Heart right ventricle (tissue), 16 donors: ENCODE results near the gene CYP3A4. TPM values are rescaled to one million over a fixed set of nuclear protein-coding genes. Genes with fewer than 3 reads are reported as not detected.
"Not testable (repeated sequence)": the region's sequence is repeated elsewhere in the genome, so short reads cannot be mapped to it uniquely, and the experiment has no call there.

Source experiments
- ATAC-seq, 8 donors: fragments of 200-7000 bp; cut with Tn5 transposase; one replicate each; pipeline ENCODE4 v1.9.1; 2020; ENCODE audit warnings: mild to moderate bottlenecking in 8 of 8, moderate library complexity in 8 of 8, moderate number of reproducible peaks in 1 of 8
- DNase-seq, 2 donors: peaks; one replicate each; pipeline ENCODE4 v3.0.0-alpha.2; 2020
- H3K27ac ChIP-seq, 10 donors: fragments of 200-600 bp; sonication (generic) in 2 of 10; one replicate each; pipeline versions ENCODE4 v1.5.0 to v1.8.0; 2020 to 2022; ENCODE audit warnings: mild to moderate bottlenecking in 3 of 10
- H3K27me3 ChIP-seq, 7 donors: fragments of 200-600 bp; one replicate each; pipeline ENCODE4 v1.8.0; 2021 to 2022; ENCODE audit warnings: mild to moderate bottlenecking in 2 of 7
- H3K36me3 ChIP-seq, 9 donors: fragments of 200-600 bp; sonication (generic) in 1 of 9; one replicate each; pipeline versions ENCODE4 v1.5.0 to v1.8.0; 2020 to 2022; ENCODE audit warnings: mild to moderate bottlenecking in 2 of 9
- H3K4me1 ChIP-seq, 9 donors: fragments of 200-600 bp; sonication (generic) in 1 of 9; one replicate each; pipeline versions ENCODE4 v1.5.0 to v1.8.0; 2020 to 2022; ENCODE audit warnings: mild to moderate bottlenecking in 4 of 9
- H3K4me3 ChIP-seq, 10 donors: fragments of 200-600 bp; sonication (generic) in 2 of 10; one replicate each; pipeline versions ENCODE4 v1.5.0 to v1.8.0; 2020 to 2022; ENCODE audit warnings: mild to moderate bottlenecking in 7 of 10, moderate library complexity in 2 of 10
- H3K9me3 ChIP-seq, 11 donors: fragments of 200-600 bp in 10 of 11; sonication (generic) in 2 of 11; one replicate each; pipeline versions ENCODE4 v1.5.0 to v1.8.0; 2013 to 2022; ENCODE audit warnings: mild to moderate bottlenecking in 2 of 11, control low read depth in 1 of 11, moderate library complexity in 1 of 11
- WGBS, 2 donors: extraction: QIAGEN DNeasy Blood & Tissue Kit; methylation state at CpG; one replicate each; pipeline ENCODE4 v1.1.7; 2013; ENCODE audit warnings: inconsistent platforms in 1 of 2; 5-methylcytosine and 5-hydroxymethylcytosine counted together
- intact Hi-C, 10 donors: fragments of 100-400 bp; cut with DNase I; formaldehyde crosslinking; loops; one replicate each; pipeline versions ENCODE4 v1.11.1 to v1.14.2; 2022
- polyA plus RNA-seq, 2 donors: library from polyadenylated mRNA; stranded (reverse); fragments of 200-250 nt; gene quantifications; one replicate each; pipeline ENCODE4 v1.2.3, GENCODE V29; 2013
- total RNA-seq, 10 donors: library from RNA; stranded (reverse); fragmentation: NEBNext Ultra II Directional in 3 of 10; extraction: Animal tissue kit (Norgen Biotek cat#: 25700) in 3 of 10; gene quantifications; one replicate each; pipeline versions ENCODE4 v1.2.1 to v1.2.4, GENCODE V29; 2021 to 2023
- TF ChIP-seq, protein P1 (sequence below), 9 donors: fragments of 200-600 bp; sonication (generic) in 2 of 9; IDR thresholded peaks; one replicate each; pipeline versions ENCODE4 v1.5.0 to v1.8.0; 2021 to 2022; ENCODE audit warnings: antibody characterized with exemption in 9 of 9, mild to moderate bottlenecking in 5 of 9, moderate library complexity in 1 of 9
- donor health status: Arrhythmogenic right ventricular cardiomyopathy.
- donor health status: ischemic (EF 13 %, LVEDD 7.1; RV severe dilation, severe dysfunction).
- donor health status: healthy with polysubstance abuse.
- donor health status: DM: no; HTN: yes; CAD: no.
- donor health status: DM: no; HTN: no; CAD: no.
- donor health status: ischemic (EF 25% LVEDD 6.9; RV normal size, moderate dysfunction).
- donor health status: ischemic (EF 25% LVEDD 5.7; RV mildly dilated, moderate dysfunction).
- donor health status: healthy.
- donor health status: DM: yes; HTN: yes; CAD: no.
- donor health status: Ischemic cardiomyopathy.
- donor health status: ischemic (EF 35%, LVEDD 5.7; RV mildly dilated, moderate dysfunction).
- donor health status: nonischemic (EF 11% LVEDD 7.7; RV severe dilation, severe dysfunction).
- donor health status: DM: yes; HTN: yes; CAD: no.
- donor health status: PGD.
- donor health status: ischemic (EF 29% LVEDD 5.4; RV normal size, mild dysfunction).
- donor health status: nonischemic (EF 23%, LVEDD 6.1; RV moderate dilation, normal function).

CYP3A4 gene
- total and polyA plus RNA-seq, 12 donors: not detected

DNA sequence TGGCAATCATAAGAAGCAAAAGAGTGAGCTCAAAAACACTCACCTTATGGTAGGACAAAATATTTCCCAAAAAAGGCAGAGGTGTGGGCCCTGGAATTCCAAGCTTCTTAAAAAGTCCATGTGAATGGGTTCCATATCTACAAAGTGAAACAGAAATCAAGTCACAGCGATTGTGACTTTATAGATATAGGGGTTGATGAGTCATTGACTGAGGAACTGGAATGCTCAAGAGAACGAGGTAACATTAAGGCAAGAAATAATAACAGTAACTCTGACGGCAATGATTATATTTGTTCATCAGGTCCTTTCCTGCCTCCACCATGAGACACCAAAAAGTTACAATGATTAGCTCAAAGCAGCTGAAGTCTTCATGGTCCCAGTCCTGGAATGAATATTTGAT lies 4.0 kb downstream of the CYP3A4 start:
- Histone ChIP-seq H3K9me3 (peaks cover 0 to 7% (median 0%) of the 10 kb centered on the region in 11 donors), H3K27ac (no peak overlapping the region), H3K4me3 (no peak overlapping the region), H3K36me3 (no peaks in the 10 kb centered on the region), H3K4me1 (no peaks in the 10 kb centered on the region), H3K27me3 (peaks cover 0 to 4% (median 0%) of the 10 kb centered on the region in 7 donors)
- intact Hi-C loops: loop anchor here in 1 of 10 donors (2.0 kb wide), 1 partner anchor 47 kb away; no protein-coding TSS in a partner anchor
- no peak for ATAC-seq
- no peak for DNase-seq
- TF ChIP-seq, protein P1, sequence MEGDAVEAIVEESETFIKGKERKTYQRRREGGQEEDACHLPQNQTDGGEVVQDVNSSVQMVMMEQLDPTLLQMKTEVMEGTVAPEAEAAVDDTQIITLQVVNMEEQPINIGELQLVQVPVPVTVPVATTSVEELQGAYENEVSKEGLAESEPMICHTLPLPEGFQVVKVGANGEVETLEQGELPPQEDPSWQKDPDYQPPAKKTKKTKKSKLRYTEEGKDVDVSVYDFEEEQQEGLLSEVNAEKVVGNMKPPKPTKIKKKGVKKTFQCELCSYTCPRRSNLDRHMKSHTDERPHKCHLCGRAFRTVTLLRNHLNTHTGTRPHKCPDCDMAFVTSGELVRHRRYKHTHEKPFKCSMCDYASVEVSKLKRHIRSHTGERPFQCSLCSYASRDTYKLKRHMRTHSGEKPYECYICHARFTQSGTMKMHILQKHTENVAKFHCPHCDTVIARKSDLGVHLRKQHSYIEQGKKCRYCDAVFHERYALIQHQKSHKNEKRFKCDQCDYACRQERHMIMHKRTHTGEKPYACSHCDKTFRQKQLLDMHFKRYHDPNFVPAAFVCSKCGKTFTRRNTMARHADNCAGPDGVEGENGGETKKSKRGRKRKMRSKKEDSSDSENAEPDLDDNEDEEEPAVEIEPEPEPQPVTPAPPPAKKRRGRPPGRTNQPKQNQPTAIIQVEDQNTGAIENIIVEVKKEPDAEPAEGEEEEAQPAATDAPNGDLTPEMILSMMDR (IDR thresholded peaks at IDR 0.05): no peak
- WGBS, 2 donors: 78 to 84% methylated on average over 3 of the region's 3 CpGs

DNA sequence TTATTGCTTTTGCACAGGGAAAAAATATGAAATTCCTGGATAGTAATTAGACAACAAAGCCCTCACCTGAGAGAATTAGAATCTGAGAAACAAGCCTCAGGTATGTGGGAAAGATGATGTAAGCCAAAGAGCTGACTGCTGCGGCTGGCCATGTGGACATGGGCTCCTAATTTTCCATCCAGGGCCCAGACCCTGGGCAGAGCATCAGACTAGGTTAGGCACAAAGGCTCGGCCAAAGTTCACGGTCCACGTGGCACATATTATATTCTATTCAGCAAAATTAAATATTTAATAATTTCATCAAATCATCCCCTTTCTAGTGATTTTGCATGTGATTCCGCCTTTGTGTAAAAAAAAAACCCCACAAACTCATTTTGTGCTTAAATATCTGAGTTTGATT lies 5.1 kb downstream of the CYP3A4 start:
- ATAC-seq (no peak), DNase-seq (no peak)
- TF ChIP-seq, protein P1 (IDR thresholded peaks at IDR 0.05): no peak
- Histone ChIP-seq H3K27ac (no peak overlapping the region), H3K27me3 (no peaks in the 10 kb centered on the region), H3K9me3 (peaks cover 0 to 9% (median 0%) of the 10 kb centered on the region in 11 donors), H3K36me3 (no peaks in the 10 kb centered on the region), H3K4me3 (no peak overlapping the region), H3K4me1 (no peaks in the 10 kb centered on the region)
- 78 to 79% methylated on average over 5 of the region's 5 CpGs for WGBS, 2 donors
- intact Hi-C loops: no loop called here

DNA sequence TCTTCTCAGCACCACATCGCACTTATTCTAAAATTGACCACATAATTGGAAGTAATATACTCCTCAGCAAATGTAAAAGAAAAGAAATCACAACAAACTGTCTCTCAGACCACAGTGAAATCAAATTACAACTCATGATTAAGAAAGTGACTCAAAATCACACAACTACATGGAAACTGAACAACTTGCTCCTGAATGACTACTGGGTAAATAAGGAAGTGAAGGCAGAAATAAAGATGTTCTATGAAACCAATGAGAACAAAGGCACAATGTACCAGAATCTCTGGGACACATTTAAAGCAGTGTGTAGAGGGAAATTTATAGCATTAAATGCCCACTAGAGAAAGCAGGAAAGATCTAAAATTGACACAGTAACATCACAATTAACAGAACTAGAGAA lies 10.6 kb downstream of the CYP3A4 start:
- WGBS, 2 donors: 68 to 82% methylated on average over 1 of the region's 1 CpG
- DNase-seq, intact Hi-C loops, H3K4me3 ChIP-seq, H3K9me3 ChIP-seq, H3K4me1 ChIP-seq, H3K36me3 ChIP-seq, ATAC-seq, H3K27ac ChIP-seq: not testable (repeated sequence)
- peaks cover 0 to 16% (median 0%) of the 10 kb centered on the region in 7 donors for H3K27me3 ChIP-seq

DNA sequence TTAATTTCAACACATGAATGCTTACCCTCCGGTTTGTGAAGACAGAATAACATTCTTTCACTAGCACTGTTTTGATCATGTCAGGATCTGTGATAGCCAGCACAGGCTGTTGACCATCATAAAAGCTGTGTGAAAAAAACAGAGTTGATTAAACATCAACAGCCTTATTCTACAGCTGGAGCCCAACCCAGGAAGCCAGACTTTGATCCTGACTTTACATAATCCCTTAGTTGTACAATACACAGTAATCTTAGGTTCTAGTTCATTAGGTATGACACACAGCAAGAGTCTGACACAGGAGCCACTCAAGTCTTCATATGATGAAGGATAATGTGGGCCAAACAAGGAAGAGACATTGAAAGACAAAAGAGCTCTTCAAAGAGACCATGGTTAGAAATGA lies 11.4 kb downstream of the CYP3A4 start:
- H3K27me3 ChIP-seq: peaks cover 0 to 16% (median 0%) of the 10 kb centered on the region in 7 donors
- peaks cover 0 to 9% (median 0%) of the 10 kb centered on the region in 11 donors for H3K9me3 ChIP-seq
- no peak for ATAC-seq
- no peaks in the 10 kb centered on the region for H3K36me3 ChIP-seq
- WGBS, 2 donors: 79 to 82% methylated on average over 1 of the region's 1 CpG
- H3K27ac ChIP-seq: no peak overlapping the region
- DNase-seq: no peak
- TF ChIP-seq, protein P1 (IDR thresholded peaks at IDR 0.05): no peak
- no peaks in the 10 kb centered on the region for H3K4me1 ChIP-seq
- H3K4me3 ChIP-seq: no peak overlapping the region
- intact Hi-C loops: no loop called here

DNA sequence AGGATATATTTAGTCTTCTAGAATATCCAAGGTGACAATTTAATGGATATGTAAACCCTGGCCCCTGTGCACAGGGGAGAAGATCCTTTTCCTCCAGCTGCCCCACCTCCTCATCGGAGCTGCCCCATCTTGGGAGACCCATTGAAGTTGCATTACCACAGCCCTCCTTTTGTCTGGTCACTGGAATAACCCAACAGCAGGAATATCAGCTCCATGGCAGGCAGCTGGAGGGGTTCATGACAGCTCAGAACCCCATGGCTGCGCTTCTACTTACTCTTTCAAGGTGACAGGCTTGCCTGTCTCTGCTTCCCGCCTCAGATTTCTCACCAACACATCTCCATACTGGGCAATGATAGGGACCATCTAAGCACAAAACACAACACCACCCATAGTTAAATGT lies 14.5 kb downstream of the CYP3A4 start:
- not testable (repeated sequence) for H3K36me3 ChIP-seq, H3K27ac ChIP-seq, ATAC-seq, H3K4me3 ChIP-seq, H3K4me1 ChIP-seq, DNase-seq, H3K9me3 ChIP-seq
- intact Hi-C loops: loop anchor here in 1 of 10 donors (2.0 kb wide), 1 partner anchor 17 kb away; no protein-coding TSS in a partner anchor
- 88 to 96% methylated on average over 3 of the region's 3 CpGs for WGBS, 2 donors
- peaks cover 0 to 16% (median 0%) of the 10 kb centered on the region in 7 donors for H3K27me3 ChIP-seq
